Endothelial cell of umbilical vein (primary cell): Measurements from ENCODE around the gene HSH2D.

Source experiments
- CTCF ChIP-seq, 2 donors: IDR thresholded peaks; 1 replicate in 1 of 2; 2 replicates in 1 of 2; pipeline ENCODE4 v1.5.1; 2011; ENCODE audit warnings: low read length in 2 of 2, mild to moderate bottlenecking in 2 of 2, moderate library complexity in 2 of 2, control low read depth in 1 of 2, inconsistent platforms in 1 of 2, low read depth in 1 of 2; ENCODE audit not compliant: insufficient read depth in 1 of 2; ENCODE audit errors: extremely low read depth in 1 of 2
- EZH2 ChIP-seq: IDR thresholded peaks from 2 replicates; pipeline ENCODE4 v1.6.1; 2012; ENCODE audit warnings: borderline replicate concordance, low read depth, mild to moderate bottlenecking, moderate library complexity, low read length, inconsistent platforms; ENCODE audit not compliant: severe bottlenecking
- FOS ChIP-seq: IDR thresholded peaks from 2 replicates; pipeline ENCODE4 v1.6.1; 2011; ENCODE audit warnings: mild to moderate bottlenecking, low read length, moderate library complexity, borderline replicate concordance; ENCODE audit not compliant: insufficient read depth
- GATA2 ChIP-seq: IDR thresholded peaks from 2 replicates; pipeline ENCODE4 v1.7.0; 2011; ENCODE audit warnings: low read depth, mild to moderate bottlenecking, moderate library complexity, mixed read lengths, low read length; ENCODE audit not compliant: insufficient read length, insufficient read depth
- JUN ChIP-seq: IDR thresholded peaks from 2 replicates; pipeline ENCODE4 v1.6.1; 2011; ENCODE audit warnings: borderline replicate concordance, low read depth; ENCODE audit not compliant: insufficient read length, insufficient read depth
- MAX ChIP-seq: IDR thresholded peaks from 2 replicates; pipeline ENCODE4 v1.6.1; 2011; ENCODE audit not compliant: insufficient read depth, insufficient read length
- MYC ChIP-seq: IDR thresholded peaks from one replicate; pipeline ENCODE4 v1.6.1; 2011; ENCODE audit warnings: mild to moderate bottlenecking, low read depth, low read length
- POLR2A ChIP-seq: IDR thresholded peaks from 2 replicates; pipeline ENCODE4 v1.6.1; 2012; ENCODE audit warnings: low read depth, mild to moderate bottlenecking, control low read depth, low read length
- POLR2AphosphoS5 ChIP-seq: IDR thresholded peaks from 2 replicates; pipeline ENCODE4 v1.6.1; 2012; ENCODE audit warnings: low read depth, mild to moderate bottlenecking, control low read depth, low read length, moderate library complexity; ENCODE audit not compliant: insufficient read depth

- no peak for TF ChIP-seq CTCF (IDR thresholded peaks at IDR 0.05; ENCODE audit: extremely low read depth in 1 of 2, insufficient read depth in 1 of 2, low read depth in 1 of 2, low read length in 2 of 2)
- TF ChIP-seq MAX, result no peak
- TF ChIP-seq POLR2AphosphoS5, result no peak
- TF ChIP-seq MYC, result no peak
- no peak for TF ChIP-seq GATA2
- TF ChIP-seq EZH2, result no peak
- no peak for TF ChIP-seq FOS
- no peak for TF ChIP-seq POLR2A
- no peak for TF ChIP-seq JUN
Observed at GRCh38 chr19:16180611-16181010, 37.1 kb downstream of the HSH2D start.
